Neuronal stem cell (in vitro differentiated cells): ENCODE data around the gene FCHSD2.
"Not testable (repeated sequence)": the region's sequence is repeated elsewhere in the genome, so short reads cannot be mapped to it uniquely, and the experiment has no call there.

Experiments
- DNase-seq: peaks from one replicate; pipeline ENCODE4 v3.0.0-alpha.2; 2013; ENCODE audit warnings: low spot score
- H2AFZ ChIP-seq: one replicate; pipeline ENCODE4 v1.6.1; 2013; ENCODE audit warnings: mild to moderate bottlenecking, low read length, inconsistent platforms
- H2AK5ac ChIP-seq: 2 replicates; pipeline ENCODE4 v1.6.1; 2013; ENCODE audit warnings: low read depth, mild to moderate bottlenecking, inconsistent platforms, low read length, moderate library complexity, mixed read lengths
- H2BK120ac ChIP-seq: 2 replicates; pipeline ENCODE4 v1.6.1; 2013; ENCODE audit warnings: low read depth, mild to moderate bottlenecking, inconsistent platforms, low read length, moderate library complexity, mixed read lengths
- H2BK12ac ChIP-seq: one replicate; pipeline ENCODE4 v1.6.1; 2013; ENCODE audit warnings: low read length, inconsistent platforms
- H2BK15ac ChIP-seq: 2 replicates; pipeline ENCODE4 v1.6.1; 2013; ENCODE audit warnings: mild to moderate bottlenecking, low read length, inconsistent platforms, mixed read lengths
- H2BK5ac ChIP-seq: one replicate; pipeline ENCODE4 v1.6.1; 2013; ENCODE audit warnings: inconsistent platforms, mild to moderate bottlenecking, low read length, moderate library complexity
- H3K14ac ChIP-seq: one replicate; pipeline ENCODE4 v1.6.1; 2013; ENCODE audit warnings: low read length, inconsistent platforms
- H3K18ac ChIP-seq: 2 replicates; pipeline ENCODE4 v1.6.1; 2013; ENCODE audit warnings: low read length, inconsistent platforms
- H3K23ac ChIP-seq: 2 replicates; pipeline ENCODE4 v1.6.1; 2013; ENCODE audit warnings: low read depth, mild to moderate bottlenecking, mixed read lengths, low read length, inconsistent platforms; ENCODE audit not compliant: poor library complexity
- H3K27ac ChIP-seq: replicated peaks from 3 replicates; pipeline ENCODE4 v1.5.1; 2013; ENCODE audit warnings: low read length, inconsistent platforms
- H3K27me3 ChIP-seq, 3 experiments: 2 replicates each; pipeline ENCODE4 v1.6.1; 2013; ENCODE audit warnings: low read length in 3 of 3, mild to moderate bottlenecking in 2 of 3, inconsistent platforms in 1 of 3, low read depth in 1 of 3, mixed read lengths in 1 of 3, moderate library complexity in 1 of 3; ENCODE audit not compliant: control insufficient read depth in 3 of 3, insufficient read depth in 3 of 3
- H3K36me3 ChIP-seq, 2 donors: replicated peaks in 1 of 2; 2 replicates each; pipeline ENCODE4 v1.6.1; 2013; ENCODE audit warnings: low read length in 2 of 2; ENCODE audit not compliant: control insufficient read depth in 2 of 2, insufficient read depth in 2 of 2
- H3K4ac ChIP-seq: 2 replicates; pipeline ENCODE4 v1.6.1; 2013; ENCODE audit warnings: inconsistent platforms, mild to moderate bottlenecking, low read length, moderate library complexity
- H3K4me1 ChIP-seq, 2 donors: 1 replicate in 1 of 2; 2 replicates in 1 of 2; pipeline ENCODE4 v1.6.1; 2013; ENCODE audit warnings: low read length in 2 of 2, low read depth in 1 of 2; ENCODE audit not compliant: control insufficient read depth in 2 of 2, insufficient read depth in 1 of 2
- H3K4me2 ChIP-seq: one replicate; pipeline ENCODE4 v1.6.1; 2013; ENCODE audit warnings: mild to moderate bottlenecking, low read length, inconsistent platforms; ENCODE audit not compliant: insufficient read depth, poor library complexity, severe bottlenecking
- H3K4me3 ChIP-seq, 2 donors: 2 replicates each; pipeline ENCODE4 v1.5.1; 2013; ENCODE audit warnings: low read length in 2 of 2, mild to moderate bottlenecking in 2 of 2, inconsistent platforms in 1 of 2, moderate library complexity in 1 of 2
- H3K79me1 ChIP-seq: one replicate; pipeline ENCODE4 v1.6.1; 2013; ENCODE audit warnings: low read depth, mild to moderate bottlenecking, inconsistent platforms, low read length, moderate library complexity
- H3K9ac ChIP-seq: one replicate; pipeline ENCODE4 v1.6.1; 2013; ENCODE audit warnings: mild to moderate bottlenecking, low read depth, low read length, inconsistent platforms; ENCODE audit not compliant: poor library complexity
- H3K9me3 ChIP-seq, 2 donors: replicated peaks in 1 of 2; 2 replicates each; pipeline versions ENCODE3 to v1.6.1; 2013; ENCODE audit warnings: low read length in 2 of 2, mild to moderate bottlenecking in 2 of 2, inconsistent platforms in 1 of 2, low read depth in 1 of 2, mixed read lengths in 1 of 2, moderate library complexity in 1 of 2; ENCODE audit not compliant: control insufficient read depth in 2 of 2, insufficient read depth in 1 of 2
- H4K8ac ChIP-seq: one replicate; pipeline ENCODE4 v1.6.1; 2013; ENCODE audit warnings: low read depth, mild to moderate bottlenecking, inconsistent platforms, low read length, moderate library complexity
- H4K91ac ChIP-seq: one replicate; pipeline ENCODE4 v1.6.1; 2013; ENCODE audit warnings: low read length, low read depth, mild to moderate bottlenecking, inconsistent platforms; ENCODE audit not compliant: poor library complexity
- WGBS, 2 donors: extraction: QIAGEN DNeasy Blood & Tissue Kit; methylation state at CpG; one replicate each; pipeline ENCODE4 v1.1.7; 2013; ENCODE audit warnings: missing lambda C conversion rate in 2 of 2, mixed read lengths in 1 of 2; ENCODE audit not compliant: insufficient read length in 2 of 2, insufficient replicate concordance in 1 of 2; ENCODE audit errors: extremely low coverage in 2 of 2; 5-methylcytosine and 5-hydroxymethylcytosine counted together

The FCHSD2 gene

GRCh38 chr11:72827656-72828055 lies 314.5 kb downstream of the FCHSD2 start:
- not testable (repeated sequence) for H3K23ac ChIP-seq, H2BK120ac ChIP-seq, H4K91ac ChIP-seq, H4K8ac ChIP-seq, H2BK15ac ChIP-seq, H3K9ac ChIP-seq, H2BK12ac ChIP-seq, H3K4me1 ChIP-seq, DNase-seq, H3K4me3 ChIP-seq, H3K79me1 ChIP-seq, H3K9me3 ChIP-seq, H3K27me3 ChIP-seq, H3K4me2 ChIP-seq, H3K14ac ChIP-seq, H2BK5ac ChIP-seq, H2AFZ ChIP-seq, H2AK5ac ChIP-seq, H3K18ac ChIP-seq, H3K27ac ChIP-seq, H3K36me3 ChIP-seq, H3K4ac ChIP-seq
- no CpG with 5 or more reads among the region's 11 CpGs for WGBS, 2 donors

GRCh38 chr11:72826942-72827480 lies 315.1 kb downstream of the FCHSD2 start:
- Histone ChIP-seq H2BK5ac (no peak overlapping the region), H3K4ac (no peak overlapping the region), H3K9me3 (no peaks in the 10 kb centered on the region), H2BK120ac (no peak overlapping the region), H3K4me1 (peaks cover 7 to 10% of the 10 kb centered on the region in 2 donors), H2AFZ (no peak overlapping the region), H3K23ac (no peak overlapping the region), H3K14ac (no peak overlapping the region), H4K8ac (no peak overlapping the region), H2BK15ac (no peak overlapping the region), H3K27ac (no peak overlapping the region), H3K9ac (no peak overlapping the region), H3K79me1 (no peaks in the 10 kb centered on the region), H3K27me3 (no peaks in the 10 kb centered on the region), H3K18ac (no peak overlapping the region), H3K36me3 (peaks cover 2 to 4% of the 10 kb centered on the region in 2 donors), H3K4me3 (no peak overlapping the region), H2BK12ac (no peak overlapping the region), H3K4me2 (no peak overlapping the region), H2AK5ac (no peak overlapping the region), H4K91ac (no peak overlapping the region)
- no CpG with 5 or more reads among the region's 8 CpGs for WGBS, 2 donors
- no peak for DNase-seq

- Histone ChIP-seq H2AFZ (no peak overlapping the region), H3K4me3 (no peak overlapping the region), H3K23ac (no peak overlapping the region), H3K4me2 (no peak overlapping the region), H3K79me1 (no peaks in the 10 kb centered on the region), H3K4ac (no peak overlapping the region), H2BK12ac (no peak overlapping the region), H3K9me3 (no peaks in the 10 kb centered on the region), H2BK120ac (no peak overlapping the region), H3K36me3 (peaks cover 0 to 4% of the 10 kb centered on the region in 2 donors), H2AK5ac (no peak overlapping the region), H3K27me3 (no peaks in the 10 kb centered on the region), H2BK15ac (no peak overlapping the region), H3K9ac (no peak overlapping the region), H3K18ac (no peak overlapping the region), H4K91ac (no peak overlapping the region), H3K27ac (no peak overlapping the region), H3K4me1 (peaks cover 7% of the 10 kb centered on the region in 2 donors), H2BK5ac (no peak overlapping the region), H3K14ac (no peak overlapping the region), H4K8ac (no peak overlapping the region)
- no CpG with 5 or more reads among the region's 15 CpGs for WGBS, 2 donors
- DNase-seq: no peak
Measured at GRCh38 chr11:72826191-72826941, 315.8 kb downstream of the FCHSD2 start.

DNA sequence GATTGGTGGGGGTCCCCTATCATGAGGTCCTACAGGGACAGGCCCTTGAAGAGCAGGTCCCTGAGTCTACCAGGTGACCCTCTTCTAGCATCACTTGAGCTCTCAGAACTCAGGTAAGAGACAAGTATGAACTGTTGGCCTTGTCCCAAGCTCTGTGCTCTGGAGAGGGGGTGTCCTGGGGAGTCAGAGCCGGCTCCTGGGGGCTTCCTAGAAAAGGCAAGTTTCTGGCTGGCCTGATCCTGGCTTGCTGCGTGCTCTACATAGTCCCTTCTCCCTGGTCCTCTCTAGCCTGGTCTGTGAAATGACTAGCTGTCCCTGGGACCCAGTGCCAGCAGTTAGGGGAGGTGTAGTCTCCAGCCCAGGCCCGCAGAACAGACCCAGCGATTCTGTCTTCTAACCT lies 316.5 kb downstream of the FCHSD2 start:
- H2AK5ac ChIP-seq: peak overlapping the region; percentile 31
- H3K14ac ChIP-seq: no peak overlapping the region
- H3K79me1 ChIP-seq: peaks cover 2% of the 10 kb centered on the region
- no peak overlapping the region for H4K8ac ChIP-seq
- no peak for DNase-seq
- no peak overlapping the region for H3K9ac ChIP-seq
- no CpG with 5 or more reads among the region's 4 CpGs for whole genome bisulfite sequencing, 2 donors
- H2BK12ac ChIP-seq: peak overlapping the region; percentile 31
- H3K23ac ChIP-seq: no peak overlapping the region
- H3K4me3 ChIP-seq: no peak overlapping the region
- H2BK5ac ChIP-seq: no peak overlapping the region
- no peak overlapping the region for H2AFZ ChIP-seq
- peaks cover 0 to 4% of the 10 kb centered on the region in 2 donors for H3K36me3 ChIP-seq
- peaks cover 7 to 13% of the 10 kb centered on the region in 2 donors for H3K4me1 ChIP-seq
- H2BK15ac ChIP-seq: no peak overlapping the region
- no peak overlapping the region for H2BK120ac ChIP-seq
- no peak overlapping the region for H3K27ac ChIP-seq
- H3K27me3 ChIP-seq: peaks cover 0 to 3% (median 0%) of the 10 kb centered on the region in 3 experiments
- H3K4me2 ChIP-seq: no peak overlapping the region
- no peak overlapping the region for H4K91ac ChIP-seq
- no peak overlapping the region for H3K18ac ChIP-seq
- peaks cover 0 to 1% of the 10 kb centered on the region in 2 donors for H3K9me3 ChIP-seq
- H3K4ac ChIP-seq: no peak overlapping the region
